GM18868 (cell line): ENCODE measurements around the gene CASK.
A peak's percentile ranks its signal among the peaks of the same experiment; 100 is the strongest.

Experiments used
- ATAC-seq: cut with Tn5 transposase; IDR thresholded peaks from one replicate; pipeline ENCODE4 v1.9.1; 2021; ENCODE audit warnings: mild to moderate bottlenecking, moderate library complexity; ENCODE audit not compliant: unreplicated experiment

Gene CASK

GRCh38 chrX:41846714-41847113 is 76.6 kb downstream of the CASK start:
- ATAC-seq, result no peak

GRCh38 chrX:41837270-41837944 is 85.9 kb downstream of the CASK start:
- ATAC-seq, result no peak

- ATAC-seq, result no peak
These were observed 94.5 kb downstream of the CASK start for GRCh38 chrX:41828826-41829225.

- no peak for ATAC-seq
These were observed 95.5 kb downstream of the CASK start for GRCh38 chrX:41827886-41828285.

GRCh38 chrX:41825796-41826195 is 97.6 kb downstream of the CASK start:
- no peak for ATAC-seq

GRCh38 chrX:41824551-41824950 is 98.8 kb downstream of the CASK start:
- no peak for ATAC-seq

- ATAC-seq, result no peak
These were observed 100.0 kb downstream of the CASK start for GRCh38 chrX:41823402-41823801.

- no peak for ATAC-seq
These were observed 100.5 kb downstream of the CASK start for GRCh38 chrX:41822892-41823291.

GRCh38 chrX:41808047-41808446 is 115.3 kb downstream of the CASK start:
- ATAC-seq, result no peak

GRCh38 chrX:41802958-41803357 is 120.4 kb downstream of the CASK start:
- ATAC-seq, result no peak

- no peak for ATAC-seq
These were observed 123.7 kb downstream of the CASK start for GRCh38 chrX:41799661-41800060.

GRCh38 chrX:41796577-41796976 is 126.8 kb downstream of the CASK start:
- ATAC-seq, result no peak

- ATAC-seq, result no peak
These were observed 127.3 kb downstream of the CASK start for GRCh38 chrX:41796046-41796445.

GRCh38 chrX:41789374-41789773 is 134.0 kb downstream of the CASK start:
- ATAC-seq, result no peak

GRCh38 chrX:41785685-41786084 is 137.7 kb downstream of the CASK start:
- no peak for ATAC-seq

GRCh38 chrX:41781500-41781899 is 141.9 kb downstream of the CASK start:
- peak; percentile 65 for ATAC-seq

- no peak for ATAC-seq
These were observed 143.4 kb downstream of the CASK start for GRCh38 chrX:41779941-41780340.

GRCh38 chrX:41779030-41779564 is 144.3 kb downstream of the CASK start:
- no peak for ATAC-seq

GRCh38 chrX:41761702-41762101 is 161.7 kb downstream of the CASK start:
- no peak for ATAC-seq

- ATAC-seq, result no peak
These were observed 162.2 kb downstream of the CASK start for GRCh38 chrX:41761169-41761568.

GRCh38 chrX:41759817-41760216 is 163.5 kb downstream of the CASK start:
- ATAC-seq, result no peak

- ATAC-seq, result no peak
These were observed 165.0 kb downstream of the CASK start for GRCh38 chrX:41758401-41758800.

- ATAC-seq, result no peak
These were observed 172.6 kb downstream of the CASK start for GRCh38 chrX:41750716-41751115.
